Natural killer cell (primary cell): Measurements from ENCODE around the gene VWA8. TPM values are rescaled to one million over a fixed set of nuclear protein-coding genes. Genes with fewer than 3 reads are reported as not detected.

Experiments
- ATAC-seq, 3 donors: fragments of 150-1000 bp in 2 of 3; fragments of 200-7000 bp in 1 of 3; cut with Tn5 transposase; 1 replicate in 1 of 3; 2 replicates in 2 of 3; pipeline ENCODE4 v1.10.0; 2021; ENCODE audit warnings: mild to moderate bottlenecking in 2 of 3, moderate library complexity in 2 of 3
- DNase-seq, 2 donors: peaks; one replicate each; pipeline versions ENCODE4 v3.0.0 to v3.0.0-alpha.2; 2013 to 2021; ENCODE audit warnings: mixed read lengths in 1 of 2
- H3K27ac ChIP-seq: one replicate; pipeline ENCODE4 v1.5.1; 2013; ENCODE audit warnings: mild to moderate bottlenecking, low read length
- H3K27me3 ChIP-seq: one replicate; pipeline ENCODE4 v1.6.1; 2013; ENCODE audit warnings: low read length; ENCODE audit not compliant: control insufficient read depth, insufficient read depth
- H3K36me3 ChIP-seq: one replicate; pipeline ENCODE4 v1.6.1; 2013; ENCODE audit warnings: low read length; ENCODE audit not compliant: control insufficient read depth, insufficient read depth
- H3K4me1 ChIP-seq: one replicate; pipeline ENCODE4 v1.6.1; 2013; ENCODE audit warnings: low read length; ENCODE audit not compliant: control insufficient read depth, insufficient read depth
- H3K4me3 ChIP-seq: one replicate; pipeline ENCODE4 v1.5.1; 2013; ENCODE audit warnings: low read length
- H3K9me3 ChIP-seq: one replicate; pipeline ENCODE4 v1.6.1; 2013; ENCODE audit warnings: low read length; ENCODE audit not compliant: control insufficient read depth, insufficient read depth
- H3K27ac Mint-ChIP-seq, 2 donors: one replicate each; pipeline ENCODE4 v1.8.0; 2022; ENCODE audit warnings: mild to moderate bottlenecking in 2 of 2, mixed read lengths in 2 of 2, moderate library complexity in 1 of 2
- H3K27me3 Mint-ChIP-seq, 2 donors: one replicate each; pipeline ENCODE4 v1.8.0; 2022; ENCODE audit warnings: low read depth in 2 of 2, mixed read lengths in 2 of 2
- H3K36me3 Mint-ChIP-seq: one replicate; pipeline ENCODE4 v1.8.0; 2022; ENCODE audit warnings: mixed read lengths
- H3K4me1 Mint-ChIP-seq, 2 donors: one replicate each; pipeline ENCODE4 v1.8.0; 2022; ENCODE audit warnings: mixed read lengths in 2 of 2
- H3K4me3 Mint-ChIP-seq: one replicate; pipeline ENCODE4 v1.8.0; 2022; ENCODE audit warnings: mild to moderate bottlenecking, moderate library complexity, mixed read lengths
- H3K9me3 Mint-ChIP-seq, 2 donors: one replicate each; pipeline ENCODE4 v1.8.0; 2022; ENCODE audit warnings: mixed read lengths in 2 of 2
- CTCF ChIP-seq: fragments of 200-600 bp; IDR thresholded peaks from one replicate; pipeline ENCODE4 v1.8.0; 2022; ENCODE audit warnings: antibody characterized with exemption
- WGBS: methylation state at CpG from one replicate; pipeline ENCODE4 v1.1.7; 2013; ENCODE audit warnings: missing lambda C conversion rate; ENCODE audit not compliant: insufficient coverage; 5-methylcytosine and 5-hydroxymethylcytosine counted together
- intact Hi-C: fragments of 100-400 bp; cut with micrococcal nuclease; formaldehyde crosslinking; loops from one replicate; pipeline ENCODE4 v1.14.2; 2022
- total RNA-seq, 4 donors: library from RNA; stranded (reverse); fragments of 120-200 nt in 1 of 4; gene quantifications; one replicate each; pipeline versions ENCODE4 v1.2.3 to v1.2.4, GENCODE V29; 2013 to 2022

The VWA8 gene
- total RNA-seq, 3 donors from 2014 or later (not counting 1 experiment from before 2014, with no cell fraction given) = 21.9 to 27.5 (median 22.6) TPM

GRCh38 chr13:41693434-41693833, 267.5 kb downstream of the VWA8 start:
- Histone ChIP-seq H3K4me3 (no peak overlapping the region), H3K36me3 (peaks cover 15% of the 10 kb centered on the region), H3K4me1 (no peaks in the 10 kb centered on the region), H3K27ac (no peak overlapping the region), H3K9me3 (no peaks in the 10 kb centered on the region), H3K27me3 (no peaks in the 10 kb centered on the region)
- TF ChIP-seq CTCF = no peak
- DNase-seq (no peak), ATAC-seq (no peak)
- WGBS = no CpG with 5 or more reads among the region's 1 CpG
- no peak overlapping the region for H3K27ac Mint-ChIP-seq
- peaks cover 0 to 5% of the 10 kb centered on the region in 2 donors for H3K4me1 Mint-ChIP-seq
- no peak overlapping the region for H3K4me3 Mint-ChIP-seq
- no peaks in the 10 kb centered on the region for H3K27me3 Mint-ChIP-seq
- H3K36me3 Mint-ChIP-seq = peaks cover 2% of the 10 kb centered on the region
- H3K9me3 Mint-ChIP-seq = no peaks in the 10 kb centered on the region
- intact Hi-C loops = no loop called here

- Mint-ChIP-seq H3K36me3 (no peaks in the 10 kb centered on the region), H3K9me3 (no peaks in the 10 kb centered on the region), H3K4me3 (no peak overlapping the region), H3K27ac (no peak overlapping the region), H3K4me1 (peaks cover 0 to 4% of the 10 kb centered on the region in 2 donors), H3K27me3 (no peaks in the 10 kb centered on the region)
- Histone ChIP-seq H3K4me3 (no peak overlapping the region), H3K27ac (no peak overlapping the region), H3K27me3 (no peaks in the 10 kb centered on the region), H3K36me3 (peaks cover 17% of the 10 kb centered on the region), H3K9me3 (no peaks in the 10 kb centered on the region), H3K4me1 (no peaks in the 10 kb centered on the region)
- no peak for DNase-seq
- ATAC-seq = no peak
- 100% methylated on average over 1 of the region's 1 CpG for WGBS
- TF ChIP-seq CTCF = no peak
- intact Hi-C loops = no loop called here
These were observed 269.6 kb downstream of the VWA8 start for GRCh38 chr13:41691274-41691673.

- H3K4me1 Mint-ChIP-seq = no peaks in the 10 kb centered on the region
- H3K27me3 Mint-ChIP-seq = no peaks in the 10 kb centered on the region
- peaks cover 13% of the 10 kb centered on the region for H3K36me3 Mint-ChIP-seq
- no peaks in the 10 kb centered on the region for H3K4me1 ChIP-seq
- no peak overlapping the region for H3K27ac Mint-ChIP-seq
- TF ChIP-seq CTCF = no peak
- H3K27me3 ChIP-seq = no peaks in the 10 kb centered on the region
- intact Hi-C loops = no loop called here
- ATAC-seq (no peak), DNase-seq (no peak)
- 90% methylated on average over 2 of the region's 3 CpGs for whole genome bisulfite sequencing
- H3K4me3 ChIP-seq = no peak overlapping the region
- no peak overlapping the region for H3K27ac ChIP-seq
- no peak overlapping the region for H3K4me3 Mint-ChIP-seq
- no peaks in the 10 kb centered on the region for H3K9me3 Mint-ChIP-seq
- H3K36me3 ChIP-seq = peaks cover 10% of the 10 kb centered on the region
- H3K9me3 ChIP-seq = no peaks in the 10 kb centered on the region
These were observed 278.1 kb downstream of the VWA8 start for GRCh38 chr13:41682766-41683165.

GRCh38 chr13:41682001-41682400, 278.9 kb downstream of the VWA8 start:
- ATAC-seq (no peak), DNase-seq (no peak)
- intact Hi-C loops = no loop called here
- TF ChIP-seq CTCF = no peak
- Mint-ChIP-seq H3K27me3 (no peaks in the 10 kb centered on the region), H3K9me3 (no peaks in the 10 kb centered on the region), H3K4me1 (no peaks in the 10 kb centered on the region), H3K4me3 (no peak overlapping the region), H3K27ac (no peak overlapping the region), H3K36me3 (peaks cover 13% of the 10 kb centered on the region)
- Histone ChIP-seq H3K27ac (no peak overlapping the region), H3K36me3 (peaks cover 10% of the 10 kb centered on the region), H3K4me1 (no peaks in the 10 kb centered on the region), H3K9me3 (no peaks in the 10 kb centered on the region), H3K4me3 (no peak overlapping the region), H3K27me3 (no peaks in the 10 kb centered on the region)
- 92% methylated on average over 2 of the region's 2 CpGs for WGBS
